Naive thymus-derived CD4-positive, alpha-beta T cell (primary cell): ENCODE results near the gene ZSCAN10. TPM values are rescaled to one million over a fixed set of nuclear protein-coding genes. Genes with fewer than 3 reads are reported as not detected.

Experiments
- ATAC-seq: fragments of 150-1000 bp; cut with Tn5 transposase; 2 replicates; pipeline ENCODE4 v1.10.0; 2021; ENCODE audit warnings: mild to moderate bottlenecking, moderate library complexity
- CTCF ChIA-PET: fragments of 350-600 bp; sonication (Branson Sonifier 250); formaldehyde crosslinking; loops from one replicate; lab custom pipeline; 2021; ENCODE audit warnings: antibody characterized with exemption; lab: Charles Lee
- POLR2A ChIA-PET: fragments of 350-600 bp; sonication (Branson Sonifier 250); formaldehyde crosslinking; loops from one replicate; lab custom pipeline; 2021; ENCODE audit warnings: antibody characterized with exemption, inconsistent platforms; lab: Charles Lee
- DNase-seq, 9 donors: peaks; one replicate each; pipeline versions ENCODE4 v3.0.0 to v3.0.0-alpha.2; 2020 to 2022; ENCODE audit warnings: mixed read lengths in 1 of 9
- H3K27ac ChIP-seq: one replicate; pipeline ENCODE4 v1.7.0; 2013; ENCODE audit warnings: mild to moderate bottlenecking, low read depth, low read length, moderate library complexity
- H3K27me3 ChIP-seq, 2 donors: one replicate each; pipeline ENCODE4 v1.7.0; 2013; ENCODE audit warnings: low read length in 2 of 2, mild to moderate bottlenecking in 2 of 2, moderate library complexity in 2 of 2; ENCODE audit not compliant: control insufficient read depth in 2 of 2, insufficient read depth in 2 of 2
- H3K36me3 ChIP-seq, 3 experiments: 1 replicate in 2 of 3; 2 replicates in 1 of 3; pipeline ENCODE4 v1.7.0; 2013; ENCODE audit warnings: low read length in 3 of 3, mild to moderate bottlenecking in 3 of 3, moderate library complexity in 1 of 3; ENCODE audit not compliant: insufficient read depth in 3 of 3, control insufficient read depth in 2 of 3
- H3K4me1 ChIP-seq, 2 donors: one replicate each; pipeline ENCODE4 v1.7.0; 2013; ENCODE audit warnings: low read length in 2 of 2, mild to moderate bottlenecking in 2 of 2, moderate library complexity in 1 of 2; ENCODE audit not compliant: control insufficient read depth in 2 of 2, insufficient read depth in 2 of 2
- H3K4me3 ChIP-seq: 2 replicates; pipeline ENCODE4 v1.7.0; 2013; ENCODE audit warnings: mild to moderate bottlenecking, low read length
- H3K9me3 ChIP-seq, 3 experiments: 1 replicate in 2 of 3; 2 replicates in 1 of 3; pipeline ENCODE4 v1.7.0; 2013; ENCODE audit warnings: low read length in 3 of 3; ENCODE audit not compliant: control insufficient read depth in 2 of 3
- H3K27ac Mint-ChIP-seq, 9 donors: one replicate each; pipeline ENCODE4 v1.8.0; 2020 to 2022; ENCODE audit warnings: mixed read lengths in 9 of 9, mild to moderate bottlenecking in 8 of 9, moderate library complexity in 5 of 9, inconsistent platforms in 2 of 9
- H3K27me3 Mint-ChIP-seq, 5 donors: one replicate each; pipeline ENCODE4 v1.8.0; 2021 to 2022; ENCODE audit warnings: mixed read lengths in 5 of 5, mild to moderate bottlenecking in 1 of 5
- H3K36me3 Mint-ChIP-seq, 5 donors: one replicate each; pipeline ENCODE4 v1.8.0; 2020 to 2022; ENCODE audit warnings: mixed read lengths in 5 of 5, mild to moderate bottlenecking in 3 of 5, inconsistent platforms in 1 of 5
- H3K4me1 Mint-ChIP-seq, 7 donors: one replicate each; pipeline ENCODE4 v1.8.0; 2020 to 2022; ENCODE audit warnings: mixed read lengths in 7 of 7, mild to moderate bottlenecking in 3 of 7, inconsistent platforms in 1 of 7
- H3K4me3 Mint-ChIP-seq, 10 donors: one replicate each; pipeline ENCODE4 v1.8.0; 2020 to 2022; ENCODE audit warnings: mild to moderate bottlenecking in 10 of 10, mixed read lengths in 10 of 10, moderate library complexity in 6 of 10, inconsistent platforms in 2 of 10
- H3K9me3 Mint-ChIP-seq, 11 donors: one replicate each; pipeline ENCODE4 v1.8.0; 2020 to 2022; ENCODE audit warnings: mixed read lengths in 11 of 11, mild to moderate bottlenecking in 4 of 11, inconsistent platforms in 1 of 11, moderate library complexity in 1 of 11
- intact Hi-C, 2 donors: fragments of 100-400 bp; cut with micrococcal nuclease; formaldehyde crosslinking; loops; one replicate each; pipeline ENCODE4 v1.15.1; 2023
- polyA plus RNA-seq, 2 donors: library from polyadenylated mRNA; unstranded; fragments of 300-500 nt; fragmentation: Illumina TruSeq; gene quantifications; one replicate each; pipeline ENCODE4 v1.2.3, GENCODE V29; 2021
- total RNA-seq, 6 experiments: library from RNA in 5 of 6; stranded (reverse) in 5 of 6; gene quantifications; 1 replicate in 5 of 6; 2 replicates in 1 of 6; pipeline ENCODE4 v1.2.3 and lab custom pipeline; 2021 to 2026

The ZSCAN10 gene
- total and polyA plus RNA-seq, 7 experiments from 2014 or later, result 0.22 to 0.61 (median 0.32) TPM; not detected in 3

DNA sequence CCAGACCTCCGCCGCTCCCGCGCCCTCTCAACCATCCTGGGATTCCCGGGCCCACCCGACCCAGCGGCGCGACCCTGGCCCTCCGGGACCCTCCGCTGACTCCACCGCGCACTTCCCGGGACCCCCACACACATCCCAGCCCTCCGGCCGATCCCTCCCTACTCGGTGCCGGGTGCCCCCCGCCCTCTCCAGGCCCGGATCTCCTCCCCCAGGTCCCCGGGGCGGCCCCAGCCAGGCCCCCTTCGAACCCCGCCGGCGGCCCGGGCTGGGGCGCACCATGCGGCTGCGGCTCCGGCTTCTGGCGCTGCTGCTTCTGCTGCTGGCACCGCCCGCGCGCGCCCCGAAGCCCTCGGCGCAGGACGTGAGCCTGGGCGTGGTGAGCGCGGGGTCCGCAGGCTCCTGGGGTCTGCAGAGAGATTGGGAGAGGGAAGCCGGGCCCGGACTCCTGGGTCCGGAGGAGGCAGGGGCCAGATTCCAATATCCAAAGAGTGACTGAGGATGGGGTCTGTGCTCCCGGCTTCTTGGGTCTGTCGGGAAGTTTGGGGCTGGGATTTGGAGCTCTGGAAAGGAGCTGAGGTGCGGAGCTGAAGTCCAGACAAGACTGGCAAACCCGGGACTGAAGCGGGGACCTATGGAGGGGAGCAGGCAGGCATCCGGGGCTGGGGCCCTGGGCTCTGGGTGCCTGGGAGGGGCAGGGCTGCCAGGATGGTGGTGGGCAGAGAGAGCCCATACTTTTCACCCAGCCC lies 52.3 kb downstream of the ZSCAN10 start:
- H3K27me3 ChIP-seq, result peaks cover 0 to 30% of the 10 kb centered on the region in 2 donors
- Mint-ChIP-seq H3K36me3 (peaks cover 0 to 27% (median 0%) of the 10 kb centered on the region in 5 donors), H3K27ac (peak overlapping the region in 1 of 9 donors; percentile 86), H3K4me3 (peak overlapping the region in 5 of 10 donors; percentile 12 to 85 (median 48)), H3K4me1 (peaks cover 16 to 45% (median 34%) of the 10 kb centered on the region in 7 donors), H3K9me3 (peaks cover 0 to 2% (median 0%) of the 10 kb centered on the region in 11 donors), H3K27me3 (peaks cover 6 to 29% (median 26%) of the 10 kb centered on the region in 5 donors)
- ChIA-PET CTCF (interaction anchor here (1.6 to 3.3 kb wide), 3 partner anchors 12 to 83 kb away, joined by 7 to 18 read pairs (median 9); no protein-coding TSS in a partner anchor), POLR2A (interaction anchor here (0.8 to 2.0 kb wide), 7 partner anchors 10 to 113 kb away, joined by 3 to 7 read pairs (median 3); partner anchors contain the start of genes BICDL2 and ZNF213)
- DNase-seq (no peak), ATAC-seq (peak; percentile 32)
- H3K9me3 ChIP-seq, result no peaks in the 10 kb centered on the region
- H3K36me3 ChIP-seq, result no peaks in the 10 kb centered on the region
- peaks cover 8 to 29% of the 10 kb centered on the region in 2 donors for H3K4me1 ChIP-seq
- no peak overlapping the region for H3K4me3 ChIP-seq
- intact Hi-C loops, result no loop called here
- no peak overlapping the region for H3K27ac ChIP-seq

DNA sequence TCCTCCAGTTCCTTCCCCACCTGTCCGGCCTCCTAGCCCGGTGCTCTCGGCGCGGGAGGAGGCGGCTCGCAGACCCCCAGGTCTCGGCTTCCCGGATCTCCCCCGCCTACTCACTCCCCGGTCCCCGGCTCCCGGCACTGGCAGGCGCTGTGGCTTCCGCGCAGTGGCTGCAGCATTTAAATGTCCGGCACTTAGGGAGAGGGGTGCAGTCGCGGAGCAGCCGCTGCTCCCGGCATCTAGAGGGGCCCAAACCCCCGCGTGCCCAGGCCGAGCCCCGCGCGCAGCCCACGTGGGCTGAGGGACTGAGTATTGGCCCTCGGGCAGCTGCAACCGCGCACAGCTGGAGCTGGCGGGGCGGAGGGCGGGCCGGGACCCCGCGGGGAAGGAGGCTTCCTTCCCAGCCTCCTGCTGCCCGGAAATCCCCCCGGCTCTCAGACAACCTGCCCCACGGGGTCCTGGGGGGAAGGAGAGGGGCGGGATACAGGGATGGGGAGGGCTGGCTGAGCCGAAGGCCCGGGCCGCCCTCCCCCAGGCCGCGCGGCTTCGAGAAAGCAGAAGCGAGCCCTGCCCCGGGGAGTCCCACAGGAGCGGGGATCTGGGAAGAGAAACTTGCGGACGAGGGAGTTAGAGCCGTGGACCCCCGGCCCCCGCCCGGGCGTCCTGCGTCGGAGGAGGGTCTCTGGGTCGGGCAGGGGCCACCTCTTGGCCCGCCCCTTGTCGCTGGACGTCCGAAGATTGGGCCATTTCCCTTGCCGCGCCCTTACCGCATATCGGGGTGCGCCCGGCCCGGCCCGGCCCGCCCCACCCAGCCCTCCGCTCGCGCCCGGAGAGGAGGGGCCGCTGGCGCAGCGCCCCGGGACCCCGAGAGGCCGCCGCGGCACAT lies 53.1 kb downstream of the ZSCAN10 start, which contains the start of gene MMP25:
Gene MMP25, plus strand, starts transcription at position 804 of the 883 bp plus-strand sequence. CDS start 357 bp downstream, outside the sequence.
- H3K9me3 ChIP-seq, result no peaks in the 10 kb centered on the region
- H3K27me3 ChIP-seq, result peaks cover 0 to 35% of the 10 kb centered on the region in 2 donors
- peaks cover 8 to 29% of the 10 kb centered on the region in 2 donors for H3K4me1 ChIP-seq
- CTCF ChIA-PET, result interaction anchor here (1.7 kb wide), 1 partner anchor 14 kb away, joined by 5 read pairs; no protein-coding TSS in a partner anchor
- H3K9me3 Mint-ChIP-seq, result peaks cover 0 to 2% (median 0%) of the 10 kb centered on the region in 11 donors
- peak within 1 kb of the TSS; percentile 75 to 90 (median 78) for H3K4me3 Mint-ChIP-seq
- H3K4me3 ChIP-seq, result peak within 1 kb of the TSS; percentile 48
- peaks cover 16 to 37% (median 29%) of the 10 kb centered on the region in 7 donors for H3K4me1 Mint-ChIP-seq
- peaks cover 0 to 22% (median 0%) of the 10 kb centered on the region in 5 donors for H3K36me3 Mint-ChIP-seq
- peak in 1 of 9 donors; percentile 58 for DNase-seq
- H3K27me3 Mint-ChIP-seq, result peaks cover 6 to 35% (median 28%) of the 10 kb centered on the region in 5 donors
- H3K36me3 ChIP-seq, result no peaks in the 10 kb centered on the region
- ATAC-seq, result peak; percentile 68
- no peak within 1 kb of the TSS for H3K27ac ChIP-seq
- H3K27ac Mint-ChIP-seq, result peak within 1 kb of the TSS in 2 of 9 donors; percentile 76 to 86
- POLR2A ChIA-PET, result interaction anchor here (1.0 to 2.3 kb wide), 2 partner anchors 11 to 14 kb away, joined by 4 to 8 read pairs; no protein-coding TSS in a partner anchor
- intact Hi-C loops, result loop anchor here (1.0 to 2.0 kb wide), 2 partner anchors 15 kb away; no protein-coding TSS in a partner anchor

DNA sequence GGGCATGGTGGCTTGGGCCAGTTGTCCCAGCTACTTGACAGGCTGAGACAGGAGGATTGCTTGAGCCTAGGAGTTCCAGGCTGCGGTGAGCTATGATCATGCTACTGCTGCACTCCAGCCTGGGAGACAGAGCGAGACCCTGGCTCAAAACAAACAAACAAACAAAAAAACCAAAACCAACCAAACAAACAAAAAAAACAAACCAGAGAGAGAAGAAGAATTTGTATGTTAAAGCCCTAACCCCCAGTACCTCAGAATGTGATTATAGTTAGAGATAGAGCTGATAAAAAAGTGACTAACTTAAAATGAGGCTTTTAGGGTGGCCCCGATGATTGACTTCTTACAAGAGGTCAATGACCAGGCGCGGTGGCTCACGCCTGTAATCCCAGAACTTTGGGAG lies 54.4 kb downstream of the ZSCAN10 start:
- intact Hi-C loops, result loop anchor here (1.0 to 2.0 kb wide), 2 partner anchors 13 to 14 kb away; no protein-coding TSS in a partner anchor
- POLR2A ChIA-PET, result interaction anchor here (0.7 to 2.3 kb wide), 3 partner anchors 13 to 185 kb away, joined by 3 to 8 read pairs (median 3); no protein-coding TSS in a partner anchor
- Mint-ChIP-seq H3K9me3 (peaks cover 0 to 2% (median 0%) of the 10 kb centered on the region in 11 donors), H3K36me3 (peaks cover 0 to 14% (median 0%) of the 10 kb centered on the region in 5 donors), H3K4me1 (peaks cover 16 to 28% (median 22%) of the 10 kb centered on the region in 7 donors), H3K27me3 (peaks cover 13 to 44% (median 37%) of the 10 kb centered on the region in 5 donors), H3K27ac (peak overlapping the region in 1 of 9 donors; percentile 75), H3K4me3 (peak overlapping the region; percentile 75 to 90 (median 78))
- Histone ChIP-seq H3K4me3 (no peak overlapping the region), H3K9me3 (no peaks in the 10 kb centered on the region), H3K36me3 (no peaks in the 10 kb centered on the region), H3K27me3 (peaks cover 0 to 36% of the 10 kb centered on the region in 2 donors), H3K4me1 (peaks cover 8 to 29% of the 10 kb centered on the region in 2 donors), H3K27ac (no peak overlapping the region)
- ATAC-seq, result no peak
- CTCF ChIA-PET, result interaction anchor here (1.1 to 1.7 kb wide), 3 partner anchors 13 to 84 kb away, joined by 3 to 5 read pairs (median 3); no protein-coding TSS in a partner anchor
- no peak for DNase-seq

DNA sequence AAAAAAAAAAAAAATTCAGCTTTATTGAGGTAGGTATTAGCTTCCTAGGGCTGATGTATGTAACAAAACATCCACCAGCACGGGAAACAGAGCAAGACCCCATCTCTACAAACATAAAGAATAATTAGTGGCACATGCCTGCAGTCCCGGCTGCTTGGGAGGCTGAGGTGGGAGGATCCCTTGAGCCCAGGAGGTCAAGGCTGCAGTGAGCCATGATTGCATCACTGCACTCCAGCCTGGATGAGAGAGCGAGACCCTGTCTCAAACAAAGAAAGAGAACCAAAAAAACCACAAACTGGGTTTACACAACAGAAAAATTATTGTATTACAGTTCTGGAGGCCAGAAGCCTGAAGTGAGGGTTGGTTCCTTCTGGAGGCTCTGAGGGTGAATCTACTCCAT lies 56.7 kb downstream of the ZSCAN10 start:
- peaks cover 9 to 19% (median 13%) of the 10 kb centered on the region in 7 donors for H3K4me1 Mint-ChIP-seq
- H3K9me3 Mint-ChIP-seq, result peaks cover 0 to 2% (median 0%) of the 10 kb centered on the region in 11 donors
- H3K27ac Mint-ChIP-seq, result no peak overlapping the region
- Histone ChIP-seq H3K36me3 (no peaks in the 10 kb centered on the region), H3K9me3 (no peaks in the 10 kb centered on the region), H3K4me3 (no peak overlapping the region), H3K4me1 (peaks cover 8 to 29% of the 10 kb centered on the region in 2 donors), H3K27ac (no peak overlapping the region), H3K27me3 (peaks cover 9 to 50% of the 10 kb centered on the region in 2 donors)
- peaks cover 0 to 5% (median 0%) of the 10 kb centered on the region in 5 donors for H3K36me3 Mint-ChIP-seq
- H3K27me3 Mint-ChIP-seq, result peaks cover 32 to 62% (median 52%) of the 10 kb centered on the region in 5 donors
- no peak for ATAC-seq
- intact Hi-C loops, result no loop called here
- no peak for DNase-seq
- no peak overlapping the region for H3K4me3 Mint-ChIP-seq
- CTCF ChIA-PET, result interaction anchor here (0.8 to 1.1 kb wide), 3 partner anchors 9 to 87 kb away, joined by 3 to 7 read pairs (median 4); no protein-coding TSS in a partner anchor
- POLR2A ChIA-PET, result interaction anchor here (0.6 to 1.3 kb wide), 4 partner anchors 11 to 122 kb away, joined by 3 to 7 read pairs (median 4); no protein-coding TSS in a partner anchor

DNA sequence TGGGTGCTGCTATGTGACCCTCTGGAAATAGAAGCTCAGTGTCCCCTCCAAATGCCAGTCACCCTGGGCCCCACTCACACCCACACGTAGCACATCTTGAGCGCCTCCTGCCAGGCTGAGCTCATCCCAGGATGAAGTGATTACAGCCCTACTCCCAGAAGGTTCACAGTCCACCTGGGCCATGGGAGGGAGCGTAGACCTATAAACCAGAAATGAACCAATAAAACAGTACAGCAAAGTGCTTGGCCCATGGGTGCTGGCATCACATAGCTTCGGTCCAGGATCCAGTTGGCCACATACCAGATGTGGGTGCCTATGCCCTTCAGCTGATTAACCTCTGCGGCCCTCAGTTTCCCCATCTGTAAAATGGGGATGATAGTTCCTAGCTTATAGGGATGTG lies 60.2 kb downstream of the ZSCAN10 start:
- ChIA-PET CTCF (interaction anchor here (0.5 to 1.4 kb wide), 4 partner anchors 9 to 91 kb away, joined by 4 to 6 read pairs (median 6); no protein-coding TSS in a partner anchor), POLR2A (interaction anchor here (0.9 to 1.6 kb wide), 5 partner anchors 9 to 91 kb away, joined by 3 to 5 read pairs (median 3); no protein-coding TSS in a partner anchor)
- no peak overlapping the region for H3K27ac Mint-ChIP-seq
- peaks cover 0 to 10% (median 9%) of the 10 kb centered on the region in 7 donors for H3K4me1 Mint-ChIP-seq
- Histone ChIP-seq H3K36me3 (no peaks in the 10 kb centered on the region), H3K9me3 (no peaks in the 10 kb centered on the region), H3K27me3 (peaks cover 12 to 52% of the 10 kb centered on the region in 2 donors), H3K4me3 (no peak overlapping the region), H3K4me1 (peaks cover 0 to 6% of the 10 kb centered on the region in 2 donors), H3K27ac (no peak overlapping the region)
- no peak for DNase-seq
- H3K27me3 Mint-ChIP-seq, result peaks cover 46 to 69% (median 61%) of the 10 kb centered on the region in 5 donors
- no peak overlapping the region for H3K4me3 Mint-ChIP-seq
- no peak for ATAC-seq
- H3K9me3 Mint-ChIP-seq, result peaks cover 0 to 1% (median 0%) of the 10 kb centered on the region in 11 donors
- intact Hi-C loops, result no loop called here
- no peaks in the 10 kb centered on the region for H3K36me3 Mint-ChIP-seq
